ENCODE results near the gene BPIFB1.

BPIFB1 gene

GRCh38 chr20:33267701-33268100 is 15.3 kb upstream of the BPIFB1 start:
- no peak overlapping the region for H3K9ac ChIP-seq (ENCODE audit: low read length)
- no peak overlapping the region for H3K14ac ChIP-seq (ENCODE audit: low read length)
- no peaks in the 10 kb centered on the region for H3K27me3 ChIP-seq (ENCODE audit: insufficient read depth, low read length)
- DNase-seq, result no peak
- H3K36me3 ChIP-seq (ENCODE audit: control insufficient read depth in 1 of 2, insufficient read depth in 2 of 2, low read length in 2 of 2), result no peaks in the 10 kb centered on the region
- WGBS (ENCODE audit: extremely low coverage, insufficient coverage, insufficient read length), result no CpG with 5 or more reads among the region's 3 CpGs
- H4K12ac ChIP-seq (ENCODE audit: low read depth, low read length), result no peak overlapping the region
- H2BK12ac ChIP-seq (ENCODE audit: low read length), result no peak overlapping the region
- no peak overlapping the region for H2AFZ ChIP-seq (ENCODE audit: insufficient read depth, low read length, poor library complexity)
- H4K8ac ChIP-seq (ENCODE audit: low read depth, low read length), result no peak overlapping the region
- no peak overlapping the region for H3K27ac ChIP-seq (ENCODE audit: low read depth, low read length)
- no peaks in the 10 kb centered on the region for H3K9me3 ChIP-seq (ENCODE audit: insufficient read depth, low read depth, low read length)
- H2BK5ac ChIP-seq (ENCODE audit: low read depth, low read length, poor library complexity), result no peak overlapping the region
- H3K4me1 ChIP-seq (ENCODE audit: control insufficient read depth in 1 of 2, insufficient read depth in 2 of 2, low read length in 2 of 2), result no peaks in the 10 kb centered on the region
- no peak overlapping the region for H2AK5ac ChIP-seq (ENCODE audit: low read length)
- no peaks in the 10 kb centered on the region for H3K79me2 ChIP-seq (ENCODE audit: control insufficient read depth, insufficient read depth, low read length, poor library complexity)
- H4K91ac ChIP-seq (ENCODE audit: low read depth, low read length), result no peak overlapping the region
- H2BK120ac ChIP-seq (ENCODE audit: insufficient read depth, low read length, poor library complexity), result no peak overlapping the region
- H3K4ac ChIP-seq (ENCODE audit: low read depth, low read length), result no peak overlapping the region
- H3K18ac ChIP-seq (ENCODE audit: low read length), result no peak overlapping the region
- H3K4me3 ChIP-seq (ENCODE audit: low read depth, low read length), result no peak overlapping the region
- H3K4me2 ChIP-seq (ENCODE audit: low read length), result no peak overlapping the region
- H3K79me1 ChIP-seq (ENCODE audit: low read length), result no peaks in the 10 kb centered on the region
- no peak overlapping the region for H3K23ac ChIP-seq (ENCODE audit: low read length)

- Histone ChIP-seq H3K23ac (ENCODE audit: low read length) (no peak overlapping the region), H3K14ac (ENCODE audit: low read length) (no peak overlapping the region), H2BK5ac (ENCODE audit: low read depth, low read length, poor library complexity) (no peak overlapping the region), H3K4me2 (ENCODE audit: low read length) (no peak overlapping the region), H3K4me1 (ENCODE audit: control insufficient read depth in 1 of 2, insufficient read depth in 2 of 2, low read length in 2 of 2) (no peaks in the 10 kb centered on the region), H3K4ac (ENCODE audit: low read depth, low read length) (no peak overlapping the region), H3K18ac (ENCODE audit: low read length) (no peak overlapping the region), H2BK12ac (ENCODE audit: low read length) (no peak overlapping the region), H4K8ac (ENCODE audit: low read depth, low read length) (no peak overlapping the region), H2AFZ (ENCODE audit: insufficient read depth, low read length, poor library complexity) (no peak overlapping the region), H3K27me3 (ENCODE audit: insufficient read depth, low read length) (no peaks in the 10 kb centered on the region), H3K9me3 (ENCODE audit: insufficient read depth, low read depth, low read length) (peaks cover 2% of the 10 kb centered on the region), H3K36me3 (ENCODE audit: control insufficient read depth in 1 of 2, insufficient read depth in 2 of 2, low read length in 2 of 2) (no peaks in the 10 kb centered on the region), H4K12ac (ENCODE audit: low read depth, low read length) (no peak overlapping the region), H3K27ac (ENCODE audit: low read depth, low read length) (no peak overlapping the region), H2AK5ac (ENCODE audit: low read length) (no peak overlapping the region), H2BK120ac (ENCODE audit: insufficient read depth, low read length, poor library complexity) (no peak overlapping the region), H3K9ac (ENCODE audit: low read length) (no peak overlapping the region), H4K91ac (ENCODE audit: low read depth, low read length) (no peak overlapping the region), H3K79me1 (ENCODE audit: low read length) (no peaks in the 10 kb centered on the region), H3K4me3 (ENCODE audit: low read depth, low read length) (no peak overlapping the region), H3K79me2 (ENCODE audit: control insufficient read depth, insufficient read depth, low read length, poor library complexity) (no peaks in the 10 kb centered on the region)
- WGBS (ENCODE audit: extremely low coverage, insufficient coverage, insufficient read length), result no CpG with 5 or more reads among the region's 10 CpGs
- DNase-seq, result no peak
Observed at GRCh38 chr20:33272155-33272873, 10.7 kb upstream of the BPIFB1 start.

- Histone ChIP-seq H4K91ac (ENCODE audit: low read depth, low read length) (no peak overlapping the region), H3K36me3 (ENCODE audit: control insufficient read depth in 1 of 2, insufficient read depth in 2 of 2, low read length in 2 of 2) (no peaks in the 10 kb centered on the region), H4K12ac (ENCODE audit: low read depth, low read length) (no peak overlapping the region), H3K4ac (ENCODE audit: low read depth, low read length) (no peak overlapping the region), H2BK5ac (ENCODE audit: low read depth, low read length, poor library complexity) (no peak overlapping the region), H2AFZ (ENCODE audit: insufficient read depth, low read length, poor library complexity) (no peak overlapping the region), H3K9ac (ENCODE audit: low read length) (no peak overlapping the region), H3K27ac (ENCODE audit: low read depth, low read length) (no peak overlapping the region), H3K9me3 (ENCODE audit: insufficient read depth, low read depth, low read length) (peaks cover 2% of the 10 kb centered on the region), H3K14ac (ENCODE audit: low read length) (no peak overlapping the region), H3K4me1 (ENCODE audit: control insufficient read depth in 1 of 2, insufficient read depth in 2 of 2, low read length in 2 of 2) (no peaks in the 10 kb centered on the region), H3K23ac (ENCODE audit: low read length) (no peak overlapping the region), H3K79me1 (ENCODE audit: low read length) (no peaks in the 10 kb centered on the region), H3K4me2 (ENCODE audit: low read length) (no peak overlapping the region), H3K79me2 (ENCODE audit: control insufficient read depth, insufficient read depth, low read length, poor library complexity) (no peaks in the 10 kb centered on the region), H2BK12ac (ENCODE audit: low read length) (no peak overlapping the region), H3K4me3 (ENCODE audit: low read depth, low read length) (no peak overlapping the region), H3K27me3 (ENCODE audit: insufficient read depth, low read length) (no peaks in the 10 kb centered on the region), H2AK5ac (ENCODE audit: low read length) (no peak overlapping the region), H4K8ac (ENCODE audit: low read depth, low read length) (no peak overlapping the region), H2BK120ac (ENCODE audit: insufficient read depth, low read length, poor library complexity) (no peak overlapping the region), H3K18ac (ENCODE audit: low read length) (no peak overlapping the region)
- WGBS (ENCODE audit: extremely low coverage, insufficient coverage, insufficient read length), result no CpG with 5 or more reads among the region's 13 CpGs
- DNase-seq, result peak in 1 of 2 donors; percentile 32
Observed at GRCh38 chr20:33273117-33273851, 9.7 kb upstream of the BPIFB1 start.

- no peak overlapping the region for H3K4ac ChIP-seq (ENCODE audit: low read depth, low read length)
- WGBS (ENCODE audit: extremely low coverage, insufficient coverage, insufficient read length), result no CpG with 5 or more reads among the region's 8 CpGs
Observed at GRCh38 chr20:33275215-33275614, 7.8 kb upstream of the BPIFB1 start.

More at GRCh38 chr20:33275215-33275614, 7.8 kb upstream of the BPIFB1 start:
- H3K18ac ChIP-seq (ENCODE audit: low read length), result no peak overlapping the region
- no peaks in the 10 kb centered on the region for H3K79me2 ChIP-seq (ENCODE audit: control insufficient read depth, insufficient read depth, low read length, poor library complexity)
- no peak overlapping the region for H3K23ac ChIP-seq (ENCODE audit: low read length)
- H3K79me1 ChIP-seq (ENCODE audit: low read length), result no peaks in the 10 kb centered on the region
- H2AFZ ChIP-seq (ENCODE audit: insufficient read depth, low read length, poor library complexity), result no peak overlapping the region
- H3K9me3 ChIP-seq (ENCODE audit: insufficient read depth, low read depth, low read length), result peaks cover 2% of the 10 kb centered on the region
- H3K9ac ChIP-seq (ENCODE audit: low read length), result no peak overlapping the region
- no peak overlapping the region for H3K14ac ChIP-seq (ENCODE audit: low read length)
- no peak overlapping the region for H3K4me2 ChIP-seq (ENCODE audit: low read length)
- no peaks in the 10 kb centered on the region for H3K27me3 ChIP-seq (ENCODE audit: insufficient read depth, low read length)
- no peak overlapping the region for H4K91ac ChIP-seq (ENCODE audit: low read depth, low read length)
- no peaks in the 10 kb centered on the region for H3K4me1 ChIP-seq (ENCODE audit: control insufficient read depth in 1 of 2, insufficient read depth in 2 of 2, low read length in 2 of 2)
- DNase-seq, result no peak
- H4K8ac ChIP-seq (ENCODE audit: low read depth, low read length), result no peak overlapping the region
- no peak overlapping the region for H2BK5ac ChIP-seq (ENCODE audit: low read depth, low read length, poor library complexity)
- no peak overlapping the region for H3K4me3 ChIP-seq (ENCODE audit: low read depth, low read length)
- H2BK12ac ChIP-seq (ENCODE audit: low read length), result no peak overlapping the region
- no peak overlapping the region for H2AK5ac ChIP-seq (ENCODE audit: low read length)
- H2BK120ac ChIP-seq (ENCODE audit: insufficient read depth, low read length, poor library complexity), result no peak overlapping the region
- no peak overlapping the region for H3K27ac ChIP-seq (ENCODE audit: low read depth, low read length)
- H3K36me3 ChIP-seq (ENCODE audit: control insufficient read depth in 1 of 2, insufficient read depth in 2 of 2, low read length in 2 of 2), result no peaks in the 10 kb centered on the region
- no peak overlapping the region for H4K12ac ChIP-seq (ENCODE audit: low read depth, low read length)

Measured in trophoblast cell (in vitro differentiated cells and primary cell).